Measurements from ENCODE around the gene PEDS1.
A peak's percentile ranks its signal among the peaks of the same experiment; 100 is the strongest.
"Not testable (repeated sequence)": the region's sequence is repeated elsewhere in the genome, so short reads cannot be mapped to it uniquely, and the experiment has no call there.

Gene PEDS1

DNA sequence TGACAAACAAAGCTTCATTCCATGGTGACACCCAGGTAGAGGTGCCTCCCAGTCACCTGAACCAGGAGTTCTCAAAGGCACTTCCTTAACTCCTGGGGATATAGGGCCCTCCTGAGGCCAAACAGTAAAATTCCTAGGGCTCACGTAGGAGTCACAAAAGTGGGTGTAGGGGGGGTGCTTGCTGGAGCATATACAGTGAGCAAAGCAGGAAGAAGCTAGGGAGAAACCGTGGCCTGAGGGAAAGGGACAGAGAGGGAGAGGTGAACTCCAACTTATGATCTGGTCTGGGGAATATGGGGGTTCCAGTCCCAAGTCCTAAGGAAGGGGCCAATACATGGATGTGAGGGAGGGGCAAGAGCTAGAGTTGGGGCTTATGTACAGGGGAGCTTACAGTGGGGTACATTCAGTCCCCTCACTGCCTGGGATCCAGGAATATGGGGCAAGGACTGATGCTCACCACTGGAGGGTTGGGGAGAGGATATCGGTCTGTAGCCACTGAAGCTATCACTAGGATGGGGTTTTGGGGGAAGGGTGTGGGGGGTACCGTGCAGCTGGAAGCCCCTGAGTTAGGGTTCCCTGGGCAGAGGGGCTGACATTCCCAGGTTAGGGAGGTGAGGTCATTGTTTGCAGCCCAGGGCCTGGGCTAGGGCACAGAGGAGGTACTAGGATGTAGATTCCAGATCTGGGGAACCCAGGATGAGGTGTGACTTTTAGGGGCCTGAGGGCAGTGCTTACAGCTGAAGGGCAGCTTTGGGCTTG lies 950 bp downstream of the PEDS1 start:
- DNase-seq = no peak

DNA sequence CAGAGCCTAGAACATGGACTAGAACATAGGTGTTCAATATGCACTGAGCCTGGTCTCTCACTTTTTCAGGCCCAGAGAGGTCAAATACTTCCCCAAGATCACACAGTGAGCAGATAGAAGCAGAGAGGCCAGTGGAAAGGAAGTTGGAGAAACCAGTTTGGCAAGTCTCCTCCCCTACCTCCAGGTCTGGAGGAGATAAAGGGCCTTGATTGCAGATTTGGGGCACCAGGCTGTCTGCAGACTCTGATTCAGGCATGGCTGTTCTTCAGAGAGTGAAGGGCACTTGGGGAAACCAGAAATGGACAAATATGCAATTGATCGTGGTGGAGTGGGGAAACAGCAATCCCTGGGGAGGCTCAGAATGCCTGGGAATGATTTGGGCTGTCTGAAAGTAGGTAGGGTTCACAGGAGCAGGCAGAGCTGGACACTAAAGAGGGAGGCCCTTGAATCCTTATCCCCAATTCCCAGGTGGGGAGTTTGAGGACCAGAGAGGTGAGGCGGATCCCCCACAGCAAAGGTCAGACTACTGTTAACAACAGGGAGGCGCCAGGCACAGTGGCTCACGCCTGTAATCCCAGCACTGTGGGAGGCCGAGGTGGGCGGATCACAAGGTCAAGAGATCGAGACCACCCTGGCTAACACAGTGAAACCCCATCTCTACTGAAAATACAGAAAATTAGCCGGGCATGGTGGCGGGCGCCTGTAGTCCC lies 2.3 kb downstream of the PEDS1 start:
- DNase-seq = no peak

DNA sequence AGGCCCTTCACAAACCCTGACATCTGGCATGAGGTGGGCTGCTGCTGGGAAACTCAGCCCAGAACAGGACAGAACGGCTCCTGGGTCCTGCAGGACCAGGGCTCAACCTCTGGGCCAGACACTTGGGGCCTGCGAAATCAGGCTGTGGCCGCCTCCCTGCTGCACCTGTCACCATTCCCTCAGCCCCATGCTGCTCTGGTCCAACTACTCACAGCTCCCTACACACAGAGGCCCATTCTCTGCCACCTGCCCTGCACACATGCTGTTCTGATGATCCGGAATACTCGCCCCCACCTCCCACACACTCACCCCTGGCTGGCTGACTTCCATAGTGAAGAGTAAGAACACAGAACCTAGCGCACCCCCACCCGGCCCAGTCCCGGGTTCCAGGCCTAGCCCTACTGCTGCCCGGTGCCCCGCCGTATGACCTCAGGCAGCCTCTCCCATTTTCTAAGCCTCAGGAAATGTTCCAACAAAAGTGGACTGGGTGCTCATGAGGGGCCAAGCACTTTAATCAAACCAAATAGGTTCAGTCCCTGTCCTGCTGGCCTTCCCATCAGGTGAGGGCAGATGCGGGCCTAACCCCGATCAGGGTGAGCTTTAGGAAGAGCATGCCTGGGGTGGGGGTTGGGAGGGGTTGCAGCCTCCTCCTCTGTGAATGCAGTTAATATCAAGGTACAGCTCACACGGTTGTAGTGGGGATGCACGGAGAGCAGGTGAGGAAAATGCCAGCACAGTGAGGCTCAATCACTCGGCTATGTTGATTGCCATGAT lies 3.9 kb downstream of the PEDS1 start:
- peak; percentile 41 for DNase-seq

DNA sequence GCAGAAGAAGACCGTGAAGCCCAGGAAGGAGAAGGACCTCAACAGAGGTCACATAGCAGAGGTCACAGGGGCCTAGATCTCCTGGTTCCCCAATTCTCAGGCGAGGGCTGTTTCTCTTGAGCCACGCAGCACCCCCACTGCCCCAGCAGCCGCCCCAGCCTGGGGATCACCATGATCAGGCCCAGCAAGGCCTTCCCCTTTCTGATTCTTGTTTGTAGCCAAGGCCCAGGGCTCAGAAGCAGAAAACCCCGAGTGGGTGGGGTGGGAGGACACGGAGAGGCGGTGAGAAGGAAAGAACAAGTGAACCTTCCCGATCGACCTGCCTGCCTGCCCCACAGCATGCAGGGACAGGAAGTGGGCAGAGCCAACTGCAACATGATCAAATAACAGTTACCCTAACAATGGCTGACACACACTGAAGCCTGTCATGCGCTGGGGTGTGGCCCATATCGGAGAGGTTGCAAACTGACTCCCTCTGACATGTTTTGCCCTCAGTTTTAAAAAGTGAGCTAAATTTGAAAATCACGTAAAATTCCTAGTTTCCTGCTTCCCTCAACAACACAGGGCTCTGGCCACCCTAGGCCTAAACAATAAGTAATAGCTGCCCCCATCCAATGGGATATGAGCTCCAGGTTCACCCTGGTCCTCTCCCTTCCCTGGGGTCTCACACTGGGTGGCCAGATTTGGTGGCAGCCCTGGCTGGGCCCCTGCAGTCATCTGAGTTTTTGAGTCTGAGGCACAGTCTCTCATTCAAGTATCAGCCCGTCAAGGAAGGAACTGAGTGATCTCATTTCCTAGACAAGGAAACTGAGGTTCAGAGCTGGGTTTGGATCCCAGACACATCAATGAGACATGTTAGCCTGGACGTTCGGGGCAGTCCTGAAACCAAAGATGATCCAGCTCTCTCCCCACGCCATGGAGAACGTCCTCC lies 6.5 kb downstream of the PEDS1 start:
- DNase-seq = no peak

DNA sequence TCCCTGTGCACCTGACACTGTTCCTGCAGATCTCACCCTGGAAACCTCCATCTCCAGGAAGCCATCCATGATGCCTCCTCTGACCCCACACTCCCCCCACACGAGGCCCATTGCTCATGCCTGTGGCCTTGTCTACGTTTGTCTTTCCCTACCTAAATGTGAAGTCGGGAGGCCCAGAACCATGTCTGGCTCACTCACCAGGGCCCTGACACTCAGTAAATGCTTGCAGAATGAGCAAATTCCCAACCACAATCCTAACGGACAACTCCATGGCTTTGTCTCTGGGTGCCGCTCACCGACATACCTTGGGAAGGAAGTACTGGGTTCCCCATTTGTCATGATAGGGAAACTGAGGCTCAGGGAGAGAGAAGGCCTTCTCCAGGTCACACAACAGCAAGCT lies 7.3 kb downstream of the PEDS1 start:
- no peak for DNase-seq

DNA sequence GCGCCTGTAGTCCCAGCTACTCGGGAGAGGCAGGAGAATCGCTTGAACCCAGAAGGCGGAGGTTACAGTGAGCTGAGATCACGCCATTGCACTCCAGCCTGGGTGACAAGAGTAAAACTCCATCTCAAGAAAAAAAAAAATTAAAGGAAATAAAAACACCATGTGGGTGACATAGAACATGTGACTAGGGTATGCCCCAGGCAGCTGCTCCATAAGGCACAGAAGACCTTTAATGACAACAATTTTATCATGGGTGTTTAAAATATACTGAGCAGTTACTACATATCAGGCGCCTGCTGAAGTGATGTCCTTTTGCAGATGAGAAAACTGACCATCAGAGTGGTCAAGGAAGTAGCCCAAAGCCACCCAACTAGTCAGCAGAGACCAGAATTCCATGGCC lies 8.0 kb downstream of the PEDS1 start:
- no peak for DNase-seq

DNA sequence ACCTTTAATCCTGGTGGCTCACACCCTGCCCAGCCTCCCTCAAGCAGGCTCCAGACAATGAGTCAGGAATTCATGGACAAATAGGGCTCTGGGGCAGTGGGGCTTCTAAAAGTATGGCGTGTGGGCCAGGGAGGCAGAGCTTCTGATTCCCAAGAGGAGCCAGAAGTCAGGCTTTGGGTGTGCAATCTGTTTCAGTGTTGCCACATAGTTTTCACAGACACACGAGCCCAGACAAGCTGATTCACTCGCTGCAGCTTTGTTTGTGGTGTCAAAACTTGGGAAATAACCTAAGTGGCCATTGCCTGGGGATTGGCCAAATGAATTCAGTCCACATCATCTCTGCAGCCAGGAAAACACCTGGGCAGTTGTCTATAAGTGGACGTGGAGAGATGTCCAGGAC lies 9.2 kb downstream of the PEDS1 start:
- DNase-seq = no peak

DNA sequence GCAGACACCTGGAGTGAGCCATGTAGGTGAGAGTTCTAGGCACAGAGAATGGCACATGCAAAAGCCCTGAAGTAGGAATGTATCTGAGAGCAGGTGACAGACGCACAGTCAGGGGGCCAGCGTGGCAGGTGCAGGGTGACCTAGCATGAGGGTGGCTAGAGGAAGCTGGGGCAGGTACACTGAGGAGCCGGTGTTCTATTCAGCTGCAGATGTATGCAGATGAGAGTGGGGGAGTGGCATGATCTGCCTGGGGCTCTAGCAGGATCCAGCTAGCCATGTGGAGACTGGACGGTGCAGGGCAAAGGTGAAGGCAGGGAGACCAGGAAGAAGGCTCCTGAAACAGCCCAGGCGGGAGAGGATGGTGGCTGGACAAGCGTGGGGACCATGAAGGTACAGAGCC lies 10.7 kb downstream of the PEDS1 start:
- DNase-seq = no peak

DNA sequence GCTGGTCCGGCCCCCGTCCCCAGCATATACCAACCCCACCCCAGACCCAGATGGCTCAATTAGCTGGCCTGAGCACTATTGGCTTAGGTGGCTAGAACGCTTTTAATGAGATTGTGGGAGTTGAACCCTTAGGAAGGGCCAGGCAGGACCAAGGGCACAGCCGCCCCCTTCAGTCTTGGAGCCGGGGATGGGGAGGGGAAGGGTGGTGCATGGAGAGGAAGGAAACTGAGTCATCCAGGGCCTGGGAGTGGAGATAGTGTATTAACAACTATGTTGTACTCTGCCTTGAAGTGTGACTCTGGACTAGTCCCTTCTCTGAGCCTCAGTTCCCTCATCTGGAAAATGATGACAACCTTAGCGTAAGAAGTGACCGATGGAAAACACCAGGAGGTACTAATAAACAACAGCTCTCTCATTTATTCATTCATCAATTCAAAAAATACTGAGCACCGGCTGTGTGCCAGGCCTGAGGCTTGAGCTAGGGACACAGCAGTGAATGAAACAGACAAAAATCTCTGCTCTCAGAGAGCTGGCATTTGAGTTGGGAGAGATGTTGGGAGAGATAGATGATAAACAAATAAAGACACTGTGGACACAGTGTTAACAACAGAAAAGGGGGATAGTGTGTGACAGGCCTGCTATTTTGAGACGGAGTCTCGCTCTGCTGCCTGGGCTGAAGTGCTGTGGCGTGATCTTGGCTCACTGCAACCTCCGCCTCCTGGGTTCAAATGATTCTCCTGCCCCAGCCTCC lies 11.5 kb downstream of the PEDS1 start:
- no peak for DNase-seq

DNA sequence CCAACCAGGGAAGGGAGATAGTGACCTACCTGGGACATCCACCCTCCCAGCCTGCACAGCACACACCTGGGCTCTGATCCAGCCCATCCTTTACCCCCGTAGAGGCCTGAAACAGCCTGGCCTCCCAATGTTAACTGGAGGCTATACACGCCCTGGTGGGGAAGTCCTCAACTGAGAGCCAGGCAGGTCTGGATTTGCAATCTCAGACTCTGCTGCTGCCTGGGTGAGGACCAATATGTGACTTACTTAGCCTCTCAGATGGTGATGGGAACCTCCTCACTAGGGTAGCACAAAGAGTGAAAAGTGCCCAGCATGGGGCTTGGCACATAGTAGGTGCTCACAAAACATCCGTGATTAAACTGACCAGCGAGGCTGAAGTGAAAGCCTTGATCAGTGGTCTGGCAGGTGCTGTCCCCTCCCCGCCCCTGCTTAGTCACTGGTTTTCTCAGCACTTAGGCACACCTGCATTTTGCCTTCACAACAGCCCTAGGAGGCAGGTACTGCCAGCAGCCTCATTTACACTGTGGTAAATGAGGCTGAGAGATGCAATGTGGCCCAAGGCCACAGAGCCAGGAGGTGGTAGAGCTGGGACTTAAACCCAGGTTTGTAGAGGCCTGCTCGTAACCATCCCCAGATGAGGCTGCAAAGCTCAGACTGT lies 12.4 kb downstream of the PEDS1 start:
- DNase-seq = no peak

DNA sequence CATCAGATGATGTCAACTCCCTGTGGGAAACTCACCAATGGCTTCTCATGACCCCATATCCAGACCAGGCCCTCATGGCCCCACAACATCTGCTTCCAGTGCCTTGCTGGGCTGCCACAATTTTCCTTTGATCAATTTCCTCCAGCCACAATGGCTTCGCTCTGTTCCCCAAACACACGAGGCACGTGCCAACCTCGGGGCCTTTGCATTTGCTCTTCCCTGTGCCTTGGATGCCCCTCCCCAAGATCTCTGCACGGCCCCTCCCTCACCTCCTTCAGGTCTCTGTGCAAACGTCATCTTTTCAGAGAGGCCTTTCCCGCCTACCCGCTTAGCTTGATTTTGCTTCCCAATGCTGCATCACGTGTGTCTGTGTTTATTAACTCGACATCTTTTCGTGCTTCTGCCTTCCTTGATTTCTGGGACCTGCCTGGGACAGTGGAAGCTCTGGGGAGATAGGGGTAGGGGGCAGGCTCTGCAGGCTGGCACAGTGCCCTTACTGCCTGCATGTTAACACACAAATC lies 13.1 kb downstream of the PEDS1 start:
- no peak for DNase-seq

DNA sequence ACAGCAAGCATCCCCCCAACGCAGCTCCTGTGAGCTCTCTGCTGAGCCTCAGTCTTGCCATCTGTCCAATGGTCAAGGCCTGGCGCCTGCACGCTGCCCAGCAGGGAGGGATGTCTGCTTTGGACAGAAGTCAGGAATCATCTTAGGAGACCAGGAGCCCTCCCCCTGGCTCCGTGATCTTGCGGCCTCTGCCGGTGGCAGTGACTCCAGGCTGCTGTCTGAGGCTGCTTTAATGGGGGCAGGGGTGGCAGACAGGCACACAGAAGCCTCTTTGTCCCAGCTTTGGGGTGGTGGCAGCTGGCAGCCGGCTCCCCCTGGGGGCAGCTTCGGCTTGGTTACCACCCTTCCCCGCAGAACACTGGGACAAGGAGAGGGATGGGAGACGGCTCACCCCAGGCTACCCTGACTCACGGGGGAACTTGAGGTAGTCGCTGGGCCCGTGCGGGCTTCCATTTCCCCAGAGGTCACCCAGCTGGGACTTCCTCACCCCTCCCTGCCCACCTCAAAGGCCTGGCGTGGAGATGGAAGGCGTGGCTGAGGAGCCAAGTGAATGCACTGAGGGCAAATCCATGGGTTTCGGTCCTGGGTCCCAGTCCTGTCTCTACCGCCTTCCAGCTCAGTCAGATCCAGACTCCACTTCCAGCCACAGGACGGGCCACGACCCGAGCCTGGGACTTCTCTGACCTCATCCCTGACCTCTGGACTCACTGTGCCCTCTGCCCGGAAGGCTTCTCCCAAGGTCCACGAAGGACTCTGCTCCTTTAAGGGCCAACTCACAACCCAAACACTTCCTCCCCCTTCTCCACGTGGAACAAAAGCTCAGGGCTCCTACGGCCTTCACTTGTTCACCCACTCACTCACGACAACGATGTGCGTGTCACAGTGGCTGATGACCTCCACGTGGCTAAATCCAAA lies 14.8 kb downstream of the PEDS1 start:
- no peak for DNase-seq

DNA sequence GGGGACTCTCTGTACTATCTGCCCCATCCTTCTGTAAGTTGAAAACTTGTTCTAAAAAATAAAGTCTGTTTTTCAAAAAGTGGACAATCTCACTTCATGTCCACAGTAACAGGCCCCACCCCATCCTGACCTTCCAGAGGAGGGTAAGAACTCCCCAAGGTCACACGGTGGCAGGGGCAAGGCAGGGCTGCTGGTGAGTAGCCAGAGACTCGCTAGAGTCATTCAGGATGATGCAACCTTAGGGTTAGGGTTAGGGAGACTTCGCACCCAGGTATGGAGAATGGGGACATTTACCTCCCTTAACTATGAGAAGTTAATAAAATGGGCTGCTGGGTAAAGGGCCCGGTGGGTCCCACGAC lies 15.4 kb downstream of the PEDS1 start:
- no peak for DNase-seq

DNA sequence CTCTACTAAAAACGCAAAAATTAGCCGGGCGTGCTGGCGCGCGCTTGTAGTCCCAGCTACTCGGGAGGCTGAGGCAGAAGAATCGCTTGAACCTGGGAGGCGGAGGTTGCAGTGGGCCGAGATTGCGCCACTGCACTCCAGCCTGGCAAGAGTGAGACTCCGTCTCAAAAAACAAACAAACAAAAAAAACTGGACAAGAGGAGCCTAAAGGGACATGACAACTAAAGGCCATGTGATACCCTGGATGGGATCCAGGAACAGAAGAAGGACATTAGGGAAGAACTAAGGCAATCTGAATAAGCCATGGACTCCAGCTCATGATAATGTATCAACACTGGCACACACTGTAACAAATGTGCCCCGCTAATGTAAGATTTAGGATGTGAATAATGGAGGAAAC lies 15.8 kb downstream of the PEDS1 start:
- not testable (repeated sequence) for DNase-seq

DNA sequence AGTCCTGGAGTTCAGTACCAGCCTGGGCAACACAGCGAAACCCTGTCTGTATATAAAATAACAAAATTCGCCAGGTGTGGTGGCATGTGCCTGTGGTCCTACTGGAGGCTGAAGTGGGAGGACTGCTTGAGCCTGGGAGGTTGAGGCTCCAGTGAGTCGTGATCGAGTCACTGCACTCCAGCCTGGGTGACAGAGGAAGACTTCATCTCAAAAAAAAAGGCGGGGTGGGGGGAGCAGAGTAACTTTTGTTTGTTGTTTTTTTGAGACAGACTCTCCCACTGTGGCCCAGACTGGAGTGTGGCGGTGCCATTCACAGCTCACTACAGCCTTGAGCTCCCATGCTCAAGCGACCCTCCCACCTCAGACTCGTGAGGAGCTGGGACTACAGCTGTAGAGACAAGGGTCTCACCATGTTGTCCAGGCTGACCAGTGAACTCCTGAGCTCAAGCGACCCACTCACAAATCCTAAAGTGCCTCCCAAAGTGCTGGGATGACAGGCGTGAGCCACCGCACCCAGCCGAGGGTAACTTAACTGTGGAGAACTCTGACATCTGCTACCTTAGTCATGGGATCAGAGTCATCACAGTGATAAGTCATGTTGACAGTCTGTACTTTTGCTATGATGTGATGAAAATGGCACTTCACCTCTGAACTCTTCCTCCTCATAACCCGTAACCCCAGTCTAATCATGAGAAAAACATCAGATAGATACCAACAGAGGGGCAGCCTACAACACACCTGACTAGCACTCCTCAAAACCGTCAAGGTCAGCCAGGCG lies 16.5 kb downstream of the PEDS1 start:
- DNase-seq = no peak

DNA sequence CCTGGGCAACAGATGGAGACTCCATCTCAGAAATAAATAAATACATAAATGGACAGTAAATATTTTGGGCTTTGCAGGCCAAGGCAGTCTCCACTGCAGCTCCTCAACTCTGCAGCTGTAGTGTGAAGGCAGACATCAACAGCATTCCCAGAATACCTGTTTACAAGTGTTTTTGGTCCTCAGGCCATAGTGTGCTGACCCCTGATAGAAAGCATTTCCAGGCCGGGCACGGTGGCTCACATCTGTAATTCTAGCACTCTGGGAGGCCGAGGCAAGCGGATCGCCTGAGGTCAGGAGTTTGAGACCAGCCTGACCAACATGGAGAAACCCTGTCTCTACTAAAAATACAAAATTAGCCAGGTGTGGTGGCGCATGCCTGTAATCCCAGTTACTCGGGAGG lies 18.4 kb downstream of the PEDS1 start:
- not testable (repeated sequence) for DNase-seq

DNA sequence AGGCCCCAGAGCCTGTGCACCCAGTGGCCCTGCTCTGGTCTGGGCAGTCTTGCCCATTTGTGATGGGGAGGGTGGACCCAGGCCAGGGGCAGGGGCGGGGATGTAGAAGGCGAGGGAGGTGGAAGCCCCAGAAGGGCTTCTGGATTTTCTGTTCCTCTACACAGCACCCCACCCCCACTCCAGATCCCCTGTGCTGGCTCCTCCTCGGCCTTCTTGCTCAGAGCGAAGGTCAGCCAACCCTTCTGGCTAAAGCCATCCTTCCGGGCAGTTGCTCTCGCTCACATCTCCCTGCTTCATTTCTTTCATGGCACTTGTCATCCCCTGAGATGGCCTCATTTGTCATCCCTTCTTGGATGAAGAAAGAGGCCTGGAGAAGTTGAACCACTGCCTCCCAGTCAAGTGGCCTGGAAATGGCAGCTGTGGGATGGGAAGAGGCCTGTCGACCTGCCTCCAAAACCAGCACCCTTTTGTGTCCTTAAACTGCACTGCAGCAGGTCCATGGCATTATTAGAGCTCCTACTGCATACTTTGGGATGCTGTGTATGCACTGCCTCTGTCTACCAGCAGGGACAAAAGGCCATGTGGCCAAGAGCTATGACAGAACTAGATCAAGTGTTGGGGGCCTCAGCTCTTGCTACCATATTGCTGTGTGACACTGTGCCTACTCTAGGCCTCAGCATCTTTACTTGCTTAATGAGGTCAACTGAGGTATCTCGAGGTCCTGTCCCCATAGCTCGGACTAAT lies 19.9 kb downstream of the PEDS1 start:
- DNase-seq = no peak

DNA sequence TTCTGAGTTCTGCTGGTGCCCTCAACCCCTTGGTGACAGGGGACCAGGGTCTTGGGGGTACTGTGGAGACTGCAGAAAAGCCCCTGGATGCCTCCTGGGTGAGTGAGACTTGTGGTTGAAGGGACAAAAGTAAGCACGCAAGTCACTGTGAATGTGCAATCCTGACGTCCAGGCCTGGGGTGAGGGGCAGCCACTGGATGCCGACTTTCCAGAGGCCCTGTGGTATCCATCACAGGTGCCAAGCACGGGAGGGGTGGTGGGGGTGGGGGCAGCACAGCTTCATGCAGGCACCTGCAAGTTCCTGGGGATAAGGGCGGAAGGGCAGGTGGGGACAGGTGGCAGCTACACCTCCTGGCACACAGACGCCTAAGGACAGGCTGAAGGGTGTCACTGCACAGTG lies 20.5 kb downstream of the PEDS1 start:
- no peak for DNase-seq

DNA sequence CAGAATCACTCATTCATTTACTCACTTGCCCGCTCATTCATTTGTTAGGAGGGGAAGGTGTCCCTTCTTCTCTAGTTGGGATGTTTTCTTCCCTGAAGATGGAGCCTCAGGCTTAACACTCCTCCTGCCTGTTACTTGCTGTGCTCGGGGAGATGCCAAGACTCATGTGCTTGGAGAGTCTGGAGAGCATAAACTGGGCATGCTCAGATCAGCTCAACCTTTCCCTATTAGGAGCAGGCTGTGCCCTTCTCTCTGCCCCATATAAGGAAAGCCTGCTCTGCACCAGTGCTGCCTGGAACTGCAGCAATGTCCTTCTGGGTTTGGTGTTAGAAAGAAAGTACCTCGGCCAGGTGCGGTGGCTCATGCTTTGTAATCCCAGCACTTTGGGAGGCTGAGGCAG lies 22.5 kb downstream of the PEDS1 start:
- DNase-seq = no peak

All from right hindlimb (tissue), 1 donor.